Subcutaneous abdominal adipose tissue (tissue), 5 donors: ENCODE data around the gene BCAN.

Experiments used
- H3K27ac ChIP-seq: one replicate; pipeline ENCODE4 v1.7.0; 2013; ENCODE audit warnings: low read depth, mild to moderate bottlenecking, inconsistent platforms, low read length, moderate library complexity
- H3K27me3 ChIP-seq, 5 donors: one replicate each; pipeline ENCODE4 v1.7.0; 2013; ENCODE audit warnings: low read length in 5 of 5, inconsistent platforms in 1 of 5; ENCODE audit not compliant: control insufficient read depth in 5 of 5, insufficient read depth in 4 of 5
- H3K36me3 ChIP-seq, 5 donors: one replicate each; pipeline ENCODE4 v1.7.0; 2013; ENCODE audit warnings: low read length in 5 of 5; ENCODE audit not compliant: control insufficient read depth in 5 of 5, insufficient read depth in 5 of 5
- H3K4me1 ChIP-seq, 5 donors: one replicate each; pipeline ENCODE4 v1.7.0; 2013; ENCODE audit warnings: low read length in 5 of 5, mild to moderate bottlenecking in 3 of 5, moderate library complexity in 1 of 5; ENCODE audit not compliant: control insufficient read depth in 5 of 5, insufficient read depth in 5 of 5
- H3K4me3 ChIP-seq, 5 donors: one replicate each; pipeline ENCODE4 v1.7.0; 2013; ENCODE audit warnings: low read length in 5 of 5, low read depth in 1 of 5
- H3K9ac ChIP-seq, 5 donors: one replicate each; pipeline ENCODE4 v1.7.0; 2013; ENCODE audit warnings: low read length in 5 of 5, mild to moderate bottlenecking in 4 of 5, moderate library complexity in 3 of 5
- H3K9me3 ChIP-seq, 5 donors: one replicate each; pipeline ENCODE4 v1.7.0; 2013; ENCODE audit warnings: low read length in 5 of 5; ENCODE audit not compliant: control insufficient read depth in 5 of 5
- donor health status: healthy.
- donor health status: healthy.
- donor health status: healthy.
- donor health status: healthy.
- donor health status: healthy.

Gene BCAN

DNA sequence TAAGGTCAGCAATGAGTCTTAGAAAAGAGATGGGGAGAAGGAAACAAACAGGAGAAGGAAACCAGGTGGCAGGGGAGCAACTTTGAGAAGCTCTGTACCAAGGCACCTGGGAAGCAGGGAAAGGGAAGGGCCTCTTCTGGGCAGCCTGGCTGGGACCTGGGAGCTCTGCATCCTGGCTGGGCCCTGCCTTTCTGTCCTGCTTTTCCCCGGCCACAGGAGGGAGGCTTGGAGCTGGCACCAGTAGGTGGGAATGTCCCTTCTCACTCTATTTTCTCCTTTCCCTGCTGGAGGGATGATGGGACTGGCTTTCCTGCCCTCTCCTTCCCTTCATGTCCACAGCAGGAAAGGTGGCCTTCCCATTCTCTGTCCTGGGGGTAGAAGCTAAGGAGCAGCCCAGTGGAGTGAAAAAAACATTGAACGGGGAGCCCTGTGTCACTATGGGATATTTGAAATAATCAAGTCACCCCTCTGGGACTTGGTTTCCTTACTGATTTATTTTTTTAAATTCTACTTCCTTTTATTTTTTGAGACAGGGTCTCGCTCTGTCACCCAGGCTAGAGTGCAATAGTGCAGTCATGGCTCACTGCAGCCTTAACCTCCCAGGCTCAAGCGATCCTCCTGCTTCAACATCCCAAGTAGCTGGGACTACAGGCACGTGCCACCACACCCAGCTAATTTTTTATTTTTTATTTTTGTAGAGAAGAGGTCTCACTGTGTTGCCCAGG is 40.4 kb downstream of the BCAN start:
- no peak overlapping the region for H3K27ac ChIP-seq
- peaks cover 0 to 7% (median 7%) of the 10 kb centered on the region in 5 donors for H3K4me1 ChIP-seq
- H3K9me3 ChIP-seq = no peaks in the 10 kb centered on the region
- no peaks in the 10 kb centered on the region for H3K36me3 ChIP-seq
- H3K4me3 ChIP-seq = no peak overlapping the region
- H3K9ac ChIP-seq = no peak overlapping the region
- peaks cover 9 to 47% (median 23%) of the 10 kb centered on the region in 5 donors for H3K27me3 ChIP-seq

DNA sequence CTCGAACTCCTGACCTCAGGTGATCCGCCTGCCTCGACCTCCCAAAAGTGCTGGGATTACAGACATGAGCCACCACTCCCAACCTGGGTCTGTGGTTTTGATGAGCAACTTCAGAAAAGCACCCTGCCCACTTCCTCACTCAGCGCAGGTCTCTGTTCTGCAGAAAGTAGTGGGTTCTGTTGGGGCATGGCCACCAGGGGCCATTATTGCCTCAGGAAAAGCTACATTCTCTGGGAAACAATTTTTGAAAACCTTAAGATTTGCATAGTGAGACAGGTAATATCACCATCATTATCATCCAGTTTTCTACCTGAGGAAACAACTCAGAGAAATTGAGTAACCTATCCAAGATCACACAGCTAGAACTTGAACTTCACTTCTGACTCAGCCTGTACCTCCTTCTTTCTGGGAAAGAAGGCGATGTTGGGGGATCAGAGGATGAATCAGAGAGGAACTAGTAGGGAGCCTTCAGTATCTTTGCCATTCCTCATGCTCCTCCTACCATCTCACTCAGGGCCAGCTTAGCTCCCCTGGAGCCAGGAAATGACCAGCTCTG is 42.4 kb downstream of the BCAN start:
- no peak overlapping the region for H3K9ac ChIP-seq
- no peaks in the 10 kb centered on the region for H3K9me3 ChIP-seq
- peaks cover 0 to 2% (median 0%) of the 10 kb centered on the region in 5 donors for H3K4me1 ChIP-seq
- H3K27me3 ChIP-seq = peaks cover 6 to 44% (median 19%) of the 10 kb centered on the region in 5 donors
- no peaks in the 10 kb centered on the region for H3K36me3 ChIP-seq
- H3K27ac ChIP-seq = no peak overlapping the region
- no peak overlapping the region for H3K4me3 ChIP-seq

DNA sequence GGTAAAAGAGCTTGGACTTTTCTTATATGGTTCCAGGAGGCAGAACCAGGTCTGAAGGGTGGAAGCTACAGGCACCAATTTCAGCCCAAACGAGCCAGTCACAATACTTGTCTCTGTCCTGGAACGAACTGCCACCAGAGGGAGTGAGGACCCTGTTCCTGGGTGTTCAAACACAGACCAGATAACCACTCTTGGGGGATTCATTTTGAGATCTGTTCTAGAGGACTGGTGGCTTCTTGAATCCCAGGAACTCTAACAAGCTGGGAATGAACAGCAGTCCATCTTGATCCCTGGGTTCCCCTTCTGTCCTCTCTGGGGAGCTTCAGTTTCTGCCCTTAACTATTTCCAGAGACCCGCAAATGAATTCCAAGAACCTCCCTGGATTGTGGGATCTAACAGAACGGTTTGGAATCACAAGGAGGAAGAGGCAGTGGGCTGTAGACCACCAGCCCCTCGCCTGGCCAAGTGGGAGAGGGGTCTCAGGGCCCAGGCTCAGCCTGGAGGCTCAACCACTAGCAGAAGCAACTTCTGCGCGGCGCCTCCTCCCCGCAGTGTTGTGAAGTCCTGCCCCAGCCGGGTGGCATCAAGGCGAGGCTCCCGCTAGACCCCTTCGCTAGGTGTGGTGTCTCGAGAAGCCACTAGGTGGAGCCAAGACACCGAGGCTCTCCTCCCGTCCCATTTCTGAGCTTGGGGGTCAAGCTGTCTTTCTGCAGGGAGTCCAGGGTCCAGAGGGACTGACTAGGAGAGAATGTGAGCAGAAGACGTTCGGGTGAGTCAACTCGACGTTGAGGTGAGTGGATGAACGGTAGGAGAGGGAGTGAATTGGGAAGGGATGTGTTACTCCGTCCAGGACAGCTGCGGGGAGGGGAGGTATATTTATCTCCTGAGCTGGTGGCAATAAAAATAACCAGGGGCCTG is 47.4 kb downstream of the BCAN start:
- no peak overlapping the region for H3K9ac ChIP-seq
- no peaks in the 10 kb centered on the region for H3K36me3 ChIP-seq
- H3K27ac ChIP-seq = no peak overlapping the region

DNA sequence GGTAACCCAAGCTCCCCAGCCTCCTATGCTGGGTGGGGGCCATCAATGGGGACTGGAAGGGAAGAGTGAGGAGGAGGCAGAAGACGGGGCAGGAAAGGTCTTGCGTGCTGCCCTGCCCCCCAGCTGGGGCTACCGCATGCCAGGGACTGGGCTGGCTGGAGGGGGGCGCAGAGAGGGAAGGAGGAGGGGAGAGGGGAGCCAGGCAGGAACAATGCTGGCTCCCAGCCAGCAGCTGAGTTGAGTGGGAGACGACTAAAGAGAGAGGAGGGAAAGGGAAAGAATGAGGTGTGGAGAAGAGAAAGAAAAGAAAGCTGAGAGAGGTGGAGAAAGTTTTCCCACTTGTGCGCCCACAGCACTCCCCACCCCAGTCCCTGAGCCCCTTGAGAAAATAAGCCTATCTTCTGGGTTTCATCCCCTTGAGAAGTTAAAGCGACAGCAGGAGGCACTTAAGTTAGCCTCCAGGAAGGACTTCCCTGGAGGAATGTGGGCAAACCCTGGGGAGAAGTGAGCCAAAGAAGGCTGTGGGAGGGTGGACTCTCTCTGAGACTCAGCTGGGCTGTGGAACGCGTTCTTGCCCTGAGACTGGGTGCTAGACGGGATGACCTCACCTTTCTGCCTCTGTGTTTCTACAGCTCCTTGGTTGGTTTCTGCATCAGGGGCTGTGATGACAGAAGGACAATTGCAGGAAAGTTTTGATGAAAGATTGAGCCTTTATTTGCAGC is 48.2 kb downstream of the BCAN start:
- Histone ChIP-seq H3K27ac (no peak overlapping the region), H3K27me3 (peaks cover 24 to 65% (median 38%) of the 10 kb centered on the region in 5 donors), H3K36me3 (no peaks in the 10 kb centered on the region), H3K4me1 (peaks cover 2 to 24% (median 18%) of the 10 kb centered on the region in 5 donors), H3K9me3 (no peaks in the 10 kb centered on the region), H3K4me3 (no peak overlapping the region), H3K9ac (no peak overlapping the region)

More for the DNA sequence above, 47.4 kb downstream of the BCAN start:
- no peaks in the 10 kb centered on the region for H3K9me3 ChIP-seq
- no peak overlapping the region for H3K4me3 ChIP-seq
- peaks cover 27 to 68% (median 38%) of the 10 kb centered on the region in 5 donors for H3K27me3 ChIP-seq
- H3K4me1 ChIP-seq = peaks cover 2 to 24% (median 18%) of the 10 kb centered on the region in 5 donors

DNA sequence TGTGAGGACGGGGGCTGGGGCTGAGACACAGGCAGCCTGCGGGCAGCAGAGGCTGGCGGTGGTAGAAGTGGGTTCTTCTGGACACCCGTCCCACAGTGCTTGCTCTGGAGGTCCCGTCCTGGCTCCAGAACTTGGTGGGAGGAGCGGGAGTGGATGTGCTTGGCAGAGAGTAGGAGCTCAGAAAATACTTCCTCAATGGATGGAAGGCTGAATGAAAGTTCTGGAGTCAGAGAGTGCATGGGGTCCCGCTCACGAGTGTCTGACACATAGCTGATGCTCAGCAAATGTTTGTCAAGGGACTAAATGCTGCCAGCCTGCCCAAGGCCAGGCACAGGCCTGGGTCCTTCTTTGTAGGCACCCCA is 48.7 kb downstream of the BCAN start:
- Histone ChIP-seq H3K4me3 (no peak overlapping the region), H3K27ac (no peak overlapping the region), H3K9ac (no peak overlapping the region), H3K27me3 (peaks cover 24 to 61% (median 38%) of the 10 kb centered on the region in 5 donors), H3K9me3 (no peaks in the 10 kb centered on the region), H3K36me3 (no peaks in the 10 kb centered on the region), H3K4me1 (peaks cover 2 to 24% (median 18%) of the 10 kb centered on the region in 5 donors)

DNA sequence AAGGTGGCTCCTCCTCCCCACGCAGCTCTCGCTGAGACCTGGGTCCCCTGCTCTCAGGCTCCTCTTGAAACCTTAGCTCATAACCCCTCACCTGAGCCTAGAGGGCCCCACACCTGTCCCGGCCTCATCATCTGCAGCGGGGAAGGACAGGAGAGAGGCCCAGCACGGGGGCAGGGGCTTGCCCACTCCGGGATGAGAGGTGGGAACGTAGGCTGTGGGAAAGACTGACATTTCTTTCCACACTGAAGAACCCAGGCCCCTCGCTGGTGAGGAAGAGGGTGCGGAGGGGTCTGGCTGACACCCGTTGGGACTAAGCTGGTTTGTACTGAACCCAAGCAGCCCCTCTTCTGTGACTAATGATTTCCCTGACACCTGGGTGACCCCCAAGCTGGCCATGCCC is 49.3 kb downstream of the BCAN start:
- H3K4me3 ChIP-seq = no peak overlapping the region
- no peaks in the 10 kb centered on the region for H3K36me3 ChIP-seq
- H3K27me3 ChIP-seq = peaks cover 24 to 60% (median 38%) of the 10 kb centered on the region in 5 donors
- H3K9me3 ChIP-seq = no peaks in the 10 kb centered on the region
- H3K9ac ChIP-seq = no peak overlapping the region
- peaks cover 2 to 24% (median 18%) of the 10 kb centered on the region in 5 donors for H3K4me1 ChIP-seq
- H3K27ac ChIP-seq = no peak overlapping the region

DNA sequence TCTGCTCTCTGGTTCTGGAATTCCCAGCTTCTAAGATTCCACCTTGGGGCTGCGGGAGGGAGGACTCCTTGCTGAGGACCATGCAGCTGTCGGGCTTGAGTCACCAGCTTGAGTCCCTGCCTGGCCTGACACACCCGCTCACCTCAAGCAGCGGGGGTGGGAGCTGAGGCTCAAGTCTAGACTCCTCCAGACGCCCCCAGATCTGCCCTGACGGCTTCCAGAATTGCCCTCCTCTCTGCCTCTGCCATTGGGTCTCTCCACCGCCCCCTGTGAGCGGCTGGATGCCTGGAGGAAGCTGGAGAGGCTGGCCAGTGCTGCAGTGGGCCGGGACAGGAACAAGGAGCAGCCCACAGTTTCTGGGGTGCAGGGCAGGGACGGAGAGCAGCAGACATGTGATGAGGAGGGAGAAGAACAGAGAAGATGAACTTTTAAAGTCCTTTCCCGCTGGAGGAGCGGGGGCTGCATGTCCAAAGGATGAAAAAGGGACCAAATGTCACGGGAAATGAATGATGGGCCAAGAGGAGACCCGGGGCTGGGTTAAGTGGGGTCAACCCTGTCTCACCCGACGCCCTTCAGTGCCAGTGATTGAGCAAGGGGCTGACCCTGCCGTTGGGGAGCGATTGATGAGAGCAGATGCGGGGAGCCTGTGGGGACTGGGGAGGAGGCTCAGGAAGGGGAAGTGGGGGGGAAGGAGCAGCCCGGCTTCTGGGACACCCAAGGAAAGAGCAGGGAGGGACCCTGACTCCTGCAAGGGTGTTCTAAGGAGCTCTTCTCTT is 49.9 kb downstream of the BCAN start:
- Histone ChIP-seq H3K4me1 (peaks cover 2 to 24% (median 18%) of the 10 kb centered on the region in 5 donors), H3K27ac (no peak overlapping the region), H3K4me3 (no peak overlapping the region), H3K9ac (no peak overlapping the region), H3K9me3 (no peaks in the 10 kb centered on the region), H3K27me3 (peaks cover 26 to 60% (median 40%) of the 10 kb centered on the region in 5 donors), H3K36me3 (no peaks in the 10 kb centered on the region)

DNA sequence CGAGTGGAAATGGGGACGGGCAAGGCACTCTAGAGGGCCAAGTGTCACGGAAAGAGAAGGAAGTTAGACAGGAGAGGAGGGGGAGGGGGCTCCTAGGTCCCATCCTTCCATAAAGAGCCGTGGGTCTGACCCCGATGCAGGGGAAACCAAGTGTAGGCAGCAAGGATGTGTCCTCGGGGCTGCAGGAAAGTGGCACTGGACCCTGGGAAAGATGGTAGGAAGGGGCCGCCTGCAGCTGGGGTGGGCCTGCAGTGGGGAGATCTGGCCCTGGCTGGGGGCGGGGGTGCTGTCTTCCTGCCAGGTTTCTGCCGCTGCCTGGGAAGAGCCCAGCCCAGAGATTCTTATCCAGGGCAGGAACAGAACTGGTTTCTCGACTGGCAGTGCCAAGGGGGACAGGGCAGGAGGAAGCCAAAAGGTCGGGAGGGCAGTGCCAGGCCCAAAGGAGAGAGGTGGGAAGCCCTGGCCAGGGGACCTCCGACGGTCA is 50.6 kb downstream of the BCAN start:
- Histone ChIP-seq H3K9me3 (no peaks in the 10 kb centered on the region), H3K27me3 (peaks cover 29 to 60% (median 42%) of the 10 kb centered on the region in 5 donors), H3K27ac (no peak overlapping the region)

More for the DNA sequence above, 50.6 kb downstream of the BCAN start:
- H3K36me3 ChIP-seq = no peaks in the 10 kb centered on the region
- peaks cover 2 to 24% (median 18%) of the 10 kb centered on the region in 5 donors for H3K4me1 ChIP-seq
- H3K9ac ChIP-seq = no peak overlapping the region
- no peak overlapping the region for H3K4me3 ChIP-seq
